Measurements from ENCODE around the gene ANO6. TPM values are rescaled to one million over a fixed set of nuclear protein-coding genes. Genes with fewer than 3 reads are reported as not detected.

The ANO6 gene
- total RNA-seq, 1 experiment from 2014 or later: 51.4 TPM

GRCh38 chr12:45462506-45462905 lies 246.6 kb downstream of the ANO6 start:
- no peaks in the 10 kb centered on the region for H3K9me3 ChIP-seq (ENCODE audit: insufficient read depth, low read depth)
- CTCF ChIA-PET: no interaction called here
- POLR2A ChIA-PET (ENCODE audit: unreplicated experiment): no interaction called here

GRCh38 chr12:45464699-45465098 lies 248.8 kb downstream of the ANO6 start:
- intact Hi-C loops (cut with micrococcal nuclease; ENCODE audit: unreplicated experiment): no loop called here
- Histone ChIP-seq H3K36me3 (ENCODE audit: low read depth) (no peaks in the 10 kb centered on the region), H4K20me1 (ENCODE audit: insufficient read depth) (no peaks in the 10 kb centered on the region), H3K9me2 (ENCODE audit: insufficient read depth) (no peaks in the 10 kb centered on the region), H3K4me3 (no peak overlapping the region), H3K79me2 (ENCODE audit: low read depth) (no peaks in the 10 kb centered on the region), H3K4me2 (no peak overlapping the region), H2AFZ (no peak overlapping the region), H3F3A (ENCODE audit: insufficient read depth, low read depth) (no peaks in the 10 kb centered on the region), H3K9me3 (ENCODE audit: insufficient read depth, low read depth) (no peaks in the 10 kb centered on the region), H3K4me1 (replicated peaks; ENCODE audit: insufficient read depth) (no peaks in the 10 kb centered on the region), H3K27ac (no peak overlapping the region), H3K27me3 (ENCODE audit: insufficient read depth, low read depth) (no peaks in the 10 kb centered on the region)
- ChIA-PET CTCF (interaction anchor here (0.6 kb wide), 1 partner anchor 53 kb away, joined by 4 read pairs; no protein-coding TSS in a partner anchor), POLR2A (ENCODE audit: unreplicated experiment) (no interaction called here)
- no TSS peak for BruUV-seq (replicated peaks)
- TF ChIP-seq EZH2 (IDR thresholded peaks at IDR 0.05; ENCODE audit: low read depth): no peak
- no peak for TF ChIP-seq CTCF (conservative IDR thresholded peaks at IDR 0.05)
- no peak for DNase-seq

More at GRCh38 chr12:45462506-45462905, 246.6 kb downstream of the ANO6 start:
- no peaks in the 10 kb centered on the region for H3K79me2 ChIP-seq (ENCODE audit: low read depth)
- no peaks in the 10 kb centered on the region for H3F3A ChIP-seq (ENCODE audit: insufficient read depth, low read depth)
- no peaks in the 10 kb centered on the region for H3K27me3 ChIP-seq (ENCODE audit: insufficient read depth, low read depth)
- no peaks in the 10 kb centered on the region for H3K9me2 ChIP-seq (ENCODE audit: insufficient read depth)
- no peaks in the 10 kb centered on the region for H3K36me3 ChIP-seq (ENCODE audit: low read depth)
- no TSS peak for BruUV-seq (replicated peaks)
- no peaks in the 10 kb centered on the region for H4K20me1 ChIP-seq (ENCODE audit: insufficient read depth)
- TF ChIP-seq EZH2 (IDR thresholded peaks at IDR 0.05; ENCODE audit: low read depth) (no peak), CTCF (conservative IDR thresholded peaks at IDR 0.05) (no peak)
- H3K4me2 ChIP-seq: no peak overlapping the region
- no peak for DNase-seq
- intact Hi-C loops (cut with micrococcal nuclease; ENCODE audit: unreplicated experiment): no loop called here
- no peak overlapping the region for H2AFZ ChIP-seq
- H3K27ac ChIP-seq: no peak overlapping the region
- H3K4me1 ChIP-seq (replicated peaks; ENCODE audit: insufficient read depth): no peaks in the 10 kb centered on the region
- no peak overlapping the region for H3K4me3 ChIP-seq

- Histone ChIP-seq H4K20me1 (ENCODE audit: insufficient read depth) (no peaks in the 10 kb centered on the region), H3K9me2 (ENCODE audit: insufficient read depth) (no peaks in the 10 kb centered on the region), H3K27ac (no peak overlapping the region), H3K4me3 (no peak overlapping the region), H3K4me1 (replicated peaks; ENCODE audit: insufficient read depth) (no peaks in the 10 kb centered on the region), H3F3A (ENCODE audit: insufficient read depth, low read depth) (no peaks in the 10 kb centered on the region), H3K9me3 (ENCODE audit: insufficient read depth, low read depth) (no peaks in the 10 kb centered on the region), H3K36me3 (ENCODE audit: low read depth) (no peaks in the 10 kb centered on the region), H3K4me2 (no peak overlapping the region), H3K79me2 (ENCODE audit: low read depth) (no peaks in the 10 kb centered on the region), H3K27me3 (ENCODE audit: insufficient read depth, low read depth) (no peaks in the 10 kb centered on the region), H2AFZ (no peak overlapping the region)
- ChIA-PET POLR2A (ENCODE audit: unreplicated experiment) (no interaction called here), CTCF (no interaction called here)
- DNase-seq: no peak
- no peak for TF ChIP-seq CTCF (conservative IDR thresholded peaks at IDR 0.05)
- TF ChIP-seq EZH2 (IDR thresholded peaks at IDR 0.05; ENCODE audit: low read depth): no peak
- intact Hi-C loops (cut with micrococcal nuclease; ENCODE audit: unreplicated experiment): no loop called here
- no TSS peak for BruUV-seq (replicated peaks)
Measured at GRCh38 chr12:45468751-45469615, 253.1 kb downstream of the ANO6 start.
